NCI-H446 treated with DMSO at 0.1 percent for 48 hours (cell line): ENCODE data around the gene AMOTL2.

Experiments used
- DNase-seq: peaks from one replicate; lab custom pipeline; 2025; lab: John Stamatoyannopoulos, UW

Gene AMOTL2

DNA sequence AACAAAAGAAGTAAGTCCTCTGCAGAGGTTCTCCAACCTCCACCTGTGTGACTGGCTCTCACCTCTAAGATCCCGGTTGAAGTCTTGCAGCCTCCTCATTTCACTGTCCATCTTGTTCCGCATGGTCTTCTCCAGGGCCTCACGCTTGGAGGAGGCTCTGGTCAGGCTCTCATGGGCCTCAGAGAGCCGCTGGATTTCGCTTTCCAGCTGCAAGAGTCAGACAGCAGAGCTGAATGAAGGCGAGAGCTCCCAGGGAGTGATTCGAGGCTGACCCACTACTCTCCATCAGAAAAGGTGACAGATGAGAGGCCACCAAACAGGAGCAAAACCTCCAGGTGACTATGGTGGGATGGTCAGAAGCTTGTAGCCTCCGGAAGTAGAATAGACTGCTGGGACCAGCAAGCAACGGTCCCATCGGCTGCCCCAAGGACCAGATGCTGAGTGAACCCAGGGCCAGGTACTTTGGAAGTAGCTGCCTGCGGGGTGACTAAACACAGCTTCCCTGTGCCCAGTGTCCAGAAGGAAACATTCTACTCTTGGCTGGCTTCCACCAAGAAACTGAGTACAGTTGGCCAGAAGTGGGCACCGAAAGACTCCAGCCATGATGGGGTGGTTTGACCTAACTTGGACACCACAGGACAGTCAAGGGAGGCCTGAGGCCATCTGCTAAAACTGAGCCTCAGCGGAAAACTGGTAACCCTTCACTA, 7.9 kb downstream of the AMOTL2 start:
- no peak for DNase-seq

DNA sequence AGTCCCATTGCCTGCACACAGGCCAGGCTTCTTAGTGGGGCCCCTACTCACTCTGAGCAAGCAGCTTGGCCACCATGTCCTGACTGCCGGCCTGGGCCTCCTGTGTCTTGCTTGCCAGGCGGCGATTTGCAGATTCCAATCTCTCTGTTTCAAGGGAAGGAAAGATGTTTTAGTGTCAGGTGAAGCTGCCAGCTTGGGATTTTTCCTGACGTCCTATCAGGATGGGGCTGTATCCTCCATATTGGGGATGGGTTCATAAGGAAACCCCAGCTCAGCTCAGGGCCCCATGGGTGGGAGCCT, 8.5 kb downstream of the AMOTL2 start:
- DNase-seq: no peak

DNA sequence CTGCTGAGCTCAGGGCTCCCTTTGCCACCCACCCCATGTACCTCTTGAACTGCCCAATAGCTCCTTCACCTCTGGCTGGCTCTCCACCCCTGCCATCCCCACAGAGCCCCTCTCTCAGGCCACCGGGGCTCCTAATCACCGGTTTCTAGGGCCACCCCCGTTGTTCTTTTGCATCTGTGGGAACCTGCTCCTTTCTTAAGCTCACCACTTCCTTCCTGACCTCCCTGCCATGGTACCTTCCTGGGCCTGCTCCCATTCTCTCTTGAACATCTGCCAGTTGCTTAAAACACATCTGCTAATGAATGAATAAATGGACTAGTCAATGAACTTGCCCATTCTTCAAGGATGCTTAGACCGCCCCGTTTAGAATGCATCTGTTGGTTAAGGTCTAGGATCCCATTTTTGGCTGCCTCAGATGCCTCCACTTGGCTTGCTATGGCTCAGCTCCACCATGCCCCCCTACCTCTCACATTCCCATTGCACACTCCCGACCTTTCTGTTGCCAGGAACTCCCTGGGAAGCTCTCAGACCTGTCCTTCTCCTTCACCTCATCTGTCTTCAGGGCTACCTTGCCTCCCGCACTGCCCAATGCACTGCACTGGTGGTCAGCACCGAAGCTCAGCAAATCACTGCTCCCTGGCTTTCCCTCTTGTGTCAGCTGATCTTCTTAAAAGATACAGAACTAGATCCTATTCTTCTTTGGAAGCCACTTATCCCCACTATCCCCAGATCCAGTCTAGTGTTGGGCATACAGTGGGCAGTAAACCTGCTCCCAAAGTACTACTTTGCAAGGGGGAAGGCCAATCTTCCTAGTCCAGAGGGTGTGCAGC, 9.1 kb downstream of the AMOTL2 start:
- DNase-seq: no peak

DNA sequence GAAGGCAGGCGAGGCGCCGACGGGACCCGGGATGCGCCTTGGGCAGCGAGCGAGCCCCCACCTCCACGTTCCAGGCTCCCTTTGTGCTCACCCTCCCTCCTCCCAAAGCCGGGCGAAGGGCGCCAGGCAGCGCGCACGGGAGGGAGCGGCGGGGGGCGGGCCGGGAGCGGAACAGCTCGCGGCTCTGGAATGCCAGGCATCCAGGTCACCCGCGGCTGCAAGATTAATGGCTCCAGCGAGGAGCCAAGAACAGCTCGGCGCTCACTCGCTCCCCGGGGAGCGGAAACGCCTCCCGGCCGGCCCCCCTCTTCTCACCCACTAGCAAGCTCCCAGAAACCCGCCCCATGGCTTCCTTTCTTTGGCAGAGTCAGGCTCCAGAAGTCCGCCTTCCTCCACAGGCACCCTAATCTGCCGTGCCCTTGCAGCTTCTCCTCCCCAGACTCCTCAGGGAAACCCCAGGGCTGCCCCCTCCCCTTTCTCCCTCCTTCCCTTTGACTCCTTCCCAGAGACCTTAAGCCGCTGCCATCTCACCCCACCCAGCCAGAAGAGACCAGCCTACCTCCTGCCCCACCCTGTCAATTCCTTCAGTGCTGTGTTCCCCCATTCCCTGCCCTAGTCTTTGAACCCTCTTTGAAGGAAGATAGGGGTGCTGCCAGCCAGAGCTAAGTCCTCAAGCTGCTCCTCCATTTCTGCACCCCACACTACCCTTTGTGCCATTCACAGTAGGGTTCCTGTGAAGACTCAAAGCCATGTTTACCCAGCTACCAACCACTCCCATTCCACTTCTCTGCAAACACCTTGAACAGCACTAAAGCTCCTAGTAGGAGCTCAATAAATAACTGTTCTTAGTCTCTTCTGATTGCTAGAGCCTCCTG, 9.9 kb downstream of the AMOTL2 start:
- no peak for DNase-seq

DNA sequence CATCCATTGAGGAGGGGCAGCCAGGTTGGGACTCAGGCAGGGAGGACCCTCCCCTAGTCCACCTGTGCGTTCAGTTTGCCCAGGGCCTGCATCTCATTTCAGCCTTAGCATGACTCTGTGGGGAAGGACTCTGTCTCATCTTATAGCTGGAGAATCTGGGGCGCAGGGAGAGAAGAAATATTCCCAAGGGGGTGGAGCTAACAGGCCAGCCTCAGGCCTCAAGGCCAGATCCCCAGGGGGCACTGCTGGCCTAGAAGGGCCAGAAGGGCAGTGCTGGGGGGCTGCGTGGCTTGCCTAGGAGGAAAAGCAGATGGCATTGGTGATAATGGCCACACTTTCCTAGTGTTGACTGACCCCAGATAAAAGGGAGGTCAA, 10.9 kb downstream of the AMOTL2 start:
- no peak for DNase-seq

DNA sequence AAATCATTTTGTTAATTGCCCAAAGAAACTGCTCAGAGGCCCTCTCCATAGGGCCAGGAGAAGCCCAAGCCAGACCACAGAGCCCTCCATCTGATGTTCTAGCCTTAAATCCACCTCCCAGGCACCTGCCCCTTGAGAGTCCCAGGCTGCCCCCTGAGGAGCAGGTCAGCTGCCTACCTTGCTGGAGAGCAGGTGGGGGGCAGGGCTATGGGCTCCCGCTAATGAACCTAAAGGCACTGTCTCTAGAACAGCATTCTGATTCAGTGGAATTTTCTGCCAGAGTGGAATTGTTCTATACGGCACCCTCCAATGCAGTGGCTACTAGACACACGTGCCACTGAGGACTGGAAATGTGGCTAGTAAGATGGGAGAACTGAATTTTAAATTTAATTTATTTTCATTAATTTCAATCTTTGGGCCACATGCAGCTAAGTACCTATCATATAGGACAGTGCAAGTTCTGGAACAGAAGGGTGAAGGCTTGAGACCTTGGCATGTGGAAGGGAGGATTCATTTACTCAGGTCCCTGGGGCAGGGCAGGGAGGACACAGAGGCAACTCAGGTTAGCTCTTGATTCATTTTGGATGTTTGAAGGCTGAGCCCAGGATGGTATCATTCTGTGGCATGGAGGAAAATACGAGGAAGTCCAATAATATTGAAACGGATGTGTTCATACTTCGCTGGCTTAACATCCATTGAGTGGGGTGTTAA, 11.4 kb downstream of the AMOTL2 start:
- no peak for DNase-seq

DNA sequence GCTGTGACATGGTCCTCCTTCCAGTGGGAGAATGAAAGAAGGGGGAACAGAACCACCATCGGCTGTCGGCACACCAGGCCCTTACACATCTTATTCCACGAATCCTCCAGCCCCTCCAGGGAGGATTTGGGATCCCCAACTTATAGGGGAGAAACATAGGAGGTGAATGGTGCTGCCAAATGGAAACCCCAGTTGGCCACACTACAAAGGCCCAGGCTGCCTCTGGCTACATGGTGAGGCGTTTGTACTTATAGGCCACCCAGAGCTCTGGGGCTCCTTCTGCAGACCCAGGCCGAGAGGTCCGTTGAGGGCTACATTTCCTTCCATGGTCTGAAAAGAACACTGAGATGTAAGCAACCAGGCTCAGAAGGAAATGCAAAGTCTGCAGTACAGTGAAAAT, 12.0 kb downstream of the AMOTL2 start:
- DNase-seq: no peak

DNA sequence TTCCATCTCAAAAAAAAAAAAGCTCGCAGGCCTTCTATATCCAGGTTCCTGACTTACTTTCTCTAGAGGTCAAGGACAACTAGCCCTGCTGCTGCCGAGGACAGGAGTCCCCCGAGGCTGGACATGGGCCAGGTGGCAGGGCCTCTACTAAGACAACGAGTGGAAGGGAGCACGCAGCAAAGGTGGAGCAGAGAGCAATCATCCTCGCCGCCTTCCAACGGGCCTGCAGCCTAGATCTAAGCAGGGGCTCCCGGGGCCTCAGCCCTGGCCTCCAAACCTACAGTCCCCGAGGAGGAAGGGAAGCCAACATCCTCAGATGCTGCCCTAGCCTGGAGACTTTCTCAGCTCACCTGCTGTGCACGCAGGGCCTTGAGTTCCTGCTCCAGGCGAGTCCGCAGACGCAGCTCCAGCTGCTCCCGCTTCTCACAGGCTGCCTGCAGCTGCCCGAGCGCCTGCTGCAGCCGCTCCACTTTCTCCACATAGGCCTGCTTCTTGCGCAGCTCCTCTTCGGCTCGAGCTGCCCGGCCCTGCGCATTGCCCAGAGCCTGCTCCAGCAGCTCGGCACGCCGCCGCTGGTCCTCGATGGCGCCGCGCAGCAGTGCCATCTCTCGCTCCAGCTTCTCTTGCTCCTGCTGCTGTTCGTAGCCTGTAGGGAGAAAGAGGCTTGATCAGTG, 12.9 kb downstream of the AMOTL2 start:
- no peak for DNase-seq

DNA sequence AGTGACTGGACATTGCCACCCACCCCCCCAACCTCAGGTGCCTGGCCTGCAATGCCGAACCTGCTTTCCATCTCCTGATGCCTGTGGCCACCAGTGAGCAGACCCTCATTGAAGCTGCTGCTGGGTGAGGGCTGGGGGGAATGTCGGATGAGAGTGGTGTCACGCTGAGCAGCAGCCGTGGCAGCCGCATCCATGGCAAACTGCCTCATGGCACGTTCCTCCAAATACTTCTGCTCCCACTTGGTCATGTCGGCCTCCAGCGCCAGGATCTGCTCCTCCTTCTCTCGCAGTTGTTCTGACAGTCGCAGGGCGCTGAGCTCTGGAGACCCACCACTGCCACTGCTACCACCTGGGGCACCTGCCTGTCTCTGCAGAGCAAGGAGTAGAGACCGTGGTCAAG, 14.2 kb downstream of the AMOTL2 start:
- no peak for DNase-seq

DNA sequence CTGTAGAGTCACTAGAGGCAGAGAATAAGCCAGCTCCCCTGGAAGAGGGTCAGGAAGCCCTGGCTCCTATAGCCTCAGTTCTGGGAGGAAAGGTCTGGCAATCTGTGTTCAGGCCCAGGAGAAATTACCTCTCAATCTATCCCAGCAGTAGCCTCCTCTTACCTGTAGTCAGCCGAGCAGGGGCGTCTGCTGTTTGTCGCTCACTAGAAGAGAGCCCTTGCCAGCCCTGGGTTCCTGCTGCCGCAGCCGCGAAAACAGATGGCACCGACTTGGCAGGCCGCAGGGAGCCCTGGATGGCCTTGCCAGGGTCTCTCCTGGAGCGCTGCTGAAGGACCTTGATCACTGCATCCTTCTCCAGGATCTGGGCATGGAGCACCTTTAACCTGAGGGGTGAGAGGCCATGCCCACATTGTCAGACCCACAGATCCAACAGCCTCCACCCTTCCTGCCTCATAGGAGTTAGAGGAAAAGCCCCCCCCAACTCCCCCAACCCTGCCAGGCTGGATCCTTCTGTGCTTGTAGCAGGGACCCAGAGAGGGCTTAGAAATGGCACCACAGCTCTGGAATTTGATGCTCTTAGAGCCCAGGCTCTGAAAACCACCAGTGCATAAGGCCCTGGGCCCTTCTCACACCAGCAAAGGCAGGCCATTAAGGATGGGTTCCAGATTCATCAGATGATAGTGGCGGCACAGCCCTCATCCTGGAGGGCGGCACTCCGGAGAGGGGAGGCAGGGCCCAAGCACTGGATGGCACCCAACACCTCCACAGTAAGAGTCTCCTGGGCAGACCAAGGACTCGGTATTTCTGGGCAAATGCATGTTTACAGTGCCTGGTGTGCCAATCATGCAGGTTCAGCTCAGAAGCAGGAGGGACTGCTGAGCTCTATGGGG, 14.9 kb downstream of the AMOTL2 start:
- DNase-seq: no peak

DNA sequence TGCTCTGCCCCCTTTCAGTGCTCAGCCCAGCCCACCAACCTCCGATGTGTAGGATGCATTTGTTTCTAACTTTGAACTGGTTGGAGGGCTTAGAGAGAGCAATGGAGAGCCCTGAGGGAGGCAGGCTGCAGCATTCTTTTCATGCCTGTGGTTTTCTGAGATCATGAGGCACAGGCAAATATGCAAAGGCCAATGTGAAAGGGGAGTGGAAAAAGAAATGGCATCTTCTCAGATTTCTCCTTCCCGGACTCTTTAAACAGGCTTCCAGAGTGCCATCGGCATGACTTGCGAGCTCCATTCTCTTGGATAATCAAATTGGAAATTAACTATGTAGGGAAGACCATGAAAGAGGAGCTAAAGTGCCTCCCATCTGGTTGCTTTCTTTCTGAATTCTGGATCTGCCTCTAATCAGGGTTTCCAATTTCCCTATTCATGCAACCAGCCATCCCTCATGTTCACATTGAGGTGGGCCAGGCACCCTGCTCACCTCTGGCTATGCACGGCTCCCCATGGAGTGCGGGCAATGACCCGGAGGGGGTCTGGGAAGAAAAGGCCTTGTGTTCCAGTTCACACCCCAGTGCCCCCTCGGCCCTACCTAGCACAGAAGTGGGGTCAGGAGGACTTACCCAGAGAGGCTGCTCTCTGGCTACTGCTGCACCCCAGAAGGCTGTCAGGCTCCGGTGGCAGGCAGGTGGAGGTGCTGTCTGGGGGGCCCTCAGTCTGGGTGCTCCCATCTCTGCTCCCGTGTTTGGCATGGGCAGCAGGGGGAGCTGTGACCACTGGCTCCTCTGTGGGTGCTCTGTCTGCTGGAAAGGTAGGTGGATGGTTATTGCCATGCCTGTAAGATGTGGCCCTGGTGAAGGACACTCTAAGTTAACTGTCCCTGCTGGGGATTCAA, 16.1 kb downstream of the AMOTL2 start:
- DNase-seq: no peak

DNA sequence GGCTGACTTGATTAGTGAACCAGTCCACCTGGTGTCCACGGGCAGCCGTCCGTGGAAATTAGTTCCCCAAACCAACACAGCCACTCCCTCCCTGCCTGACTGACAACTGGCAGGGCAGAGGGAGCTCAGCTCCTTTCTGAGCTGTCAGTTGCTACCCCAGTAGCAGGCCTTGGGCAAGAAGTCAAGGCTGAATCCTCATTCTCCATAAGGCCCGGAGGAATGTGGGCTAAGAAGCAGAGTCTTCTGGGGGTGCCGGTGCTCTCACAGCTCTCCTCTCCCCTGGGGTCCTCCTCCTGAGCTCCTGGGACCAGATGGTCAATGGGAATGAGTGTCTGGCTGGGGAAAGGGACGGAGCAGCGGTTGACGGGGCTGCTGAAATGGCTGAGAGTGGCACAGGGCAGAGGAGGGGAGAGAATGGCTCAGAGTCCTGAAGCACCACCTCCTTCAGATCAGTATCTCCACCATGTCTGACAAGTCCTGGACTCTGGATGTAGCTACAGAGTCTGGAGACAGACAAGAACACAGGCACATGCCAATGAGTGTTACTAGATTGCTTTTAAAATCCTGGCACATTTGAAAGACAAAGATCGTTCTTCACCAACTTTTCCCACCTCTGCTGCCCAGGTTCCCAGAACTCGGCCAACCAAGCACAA, 16.9 kb downstream of the AMOTL2 start:
- DNase-seq: no peak

DNA sequence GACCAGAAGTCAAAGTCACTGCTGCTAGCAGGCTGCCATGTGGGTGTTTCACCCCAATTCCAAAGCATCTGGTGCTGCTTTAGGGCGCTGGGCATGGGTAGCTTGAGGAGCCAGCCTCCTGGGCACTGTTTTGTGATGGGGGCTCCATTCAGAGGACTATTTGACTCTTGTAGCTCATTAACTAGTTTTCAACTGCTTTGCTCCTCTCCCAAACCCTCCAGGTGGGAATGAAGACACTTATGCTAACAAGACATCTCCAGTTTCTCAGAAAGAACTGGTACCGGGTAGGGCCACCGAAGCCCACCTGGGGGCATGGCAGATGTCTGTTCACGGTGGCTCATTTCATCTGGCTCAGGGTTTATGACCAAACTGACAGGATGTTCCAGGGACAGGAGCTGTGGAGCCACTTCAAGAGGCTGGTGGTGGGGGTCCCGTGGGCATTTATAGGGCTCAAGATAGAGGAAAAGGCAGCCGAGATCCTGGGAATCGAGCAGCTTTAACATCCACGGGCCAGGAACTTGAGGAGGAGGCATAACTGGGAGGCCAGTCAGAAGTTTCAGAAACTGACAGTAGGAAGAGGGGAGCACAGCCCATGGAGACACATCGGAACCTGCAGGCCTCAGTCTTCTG, 17.7 kb downstream of the AMOTL2 start:
- no peak for DNase-seq

DNA sequence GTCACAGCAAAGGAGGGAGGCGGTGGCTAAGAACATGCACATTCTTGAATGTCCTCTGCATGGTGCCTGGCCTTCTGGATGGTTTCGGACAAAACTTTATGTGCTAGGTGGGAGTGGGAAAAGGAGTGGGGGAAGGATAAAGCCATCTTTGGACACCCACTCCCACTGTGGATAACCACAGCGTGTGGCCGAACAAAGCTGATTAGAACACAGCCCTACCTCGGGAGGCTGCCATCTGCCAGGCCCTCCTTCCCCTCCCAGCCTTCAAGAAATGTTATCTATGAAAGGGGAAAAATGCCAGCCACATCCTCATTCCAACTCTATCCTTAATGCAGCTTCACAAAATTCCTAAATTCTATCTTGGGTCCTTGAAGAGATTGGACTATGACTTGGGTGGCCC, 18.8 kb downstream of the AMOTL2 start:
- no peak for DNase-seq

DNA sequence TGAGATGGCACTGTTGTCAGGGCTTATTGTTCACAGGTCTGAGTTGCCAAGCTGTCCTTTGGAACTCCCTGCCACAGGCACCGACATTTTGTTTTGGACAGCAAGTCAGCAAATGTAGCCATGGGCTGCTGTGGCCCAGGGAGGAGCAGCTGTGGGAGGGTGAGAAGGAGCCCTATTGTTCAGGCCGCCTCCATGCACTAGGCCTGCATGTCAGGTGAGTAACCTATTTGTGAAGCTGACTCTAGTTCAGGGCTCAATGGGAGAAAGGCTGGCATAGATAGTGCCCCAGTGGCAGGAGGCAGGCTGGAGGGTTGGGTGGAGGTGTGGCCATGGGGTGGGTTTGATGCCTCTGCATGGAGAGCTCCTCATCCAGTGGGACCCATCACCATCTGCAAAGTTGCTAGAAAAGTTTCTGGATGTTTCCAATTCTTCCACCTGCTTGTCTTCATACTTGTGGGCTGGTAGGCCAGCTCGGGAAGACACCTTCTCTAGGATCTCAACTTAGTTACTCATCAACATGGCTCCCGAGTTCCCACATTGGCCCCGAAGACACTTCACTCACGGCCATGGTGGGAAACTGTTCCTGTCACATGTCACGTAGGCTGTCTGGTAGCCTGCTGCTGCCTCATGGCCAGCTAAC, 19.5 kb downstream of the AMOTL2 start:
- DNase-seq: no peak

DNA sequence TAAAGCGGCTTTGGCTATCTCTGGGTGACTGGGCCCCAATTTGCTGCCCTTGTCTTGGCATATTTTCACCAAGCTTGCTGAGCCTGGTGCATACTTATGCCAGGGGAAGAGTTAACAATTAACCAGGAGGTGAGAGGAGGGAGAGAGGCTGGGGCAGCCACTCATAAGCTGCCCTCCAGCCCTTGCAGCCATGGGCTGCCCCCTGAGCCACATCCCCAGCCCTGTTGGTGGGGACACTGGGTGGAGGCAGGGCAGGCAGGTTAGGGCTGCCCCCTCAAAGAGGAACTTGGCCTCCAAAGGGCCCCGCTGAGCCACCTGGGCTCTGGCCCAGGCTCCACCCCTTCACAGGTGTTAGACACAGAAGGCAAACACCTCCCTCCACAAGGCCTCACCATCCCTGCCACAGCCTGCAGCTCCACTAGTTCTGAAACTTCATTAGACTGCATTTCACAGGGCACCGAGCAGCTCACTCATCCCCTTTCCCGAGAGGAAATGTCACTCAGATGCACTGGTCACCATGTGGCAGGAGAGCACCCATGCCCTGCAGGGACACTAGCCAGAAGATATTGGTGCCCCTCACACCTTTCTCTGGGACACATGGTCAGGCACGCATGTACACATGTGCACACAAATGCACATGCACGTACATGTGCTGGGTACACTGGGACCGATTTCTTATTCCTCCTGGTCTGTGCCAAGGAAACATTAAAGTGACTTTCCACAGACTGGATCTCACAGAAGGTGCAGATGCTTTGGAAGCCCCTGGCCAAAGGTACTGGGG, 20.2 kb downstream of the AMOTL2 start:
- no peak for DNase-seq

DNA sequence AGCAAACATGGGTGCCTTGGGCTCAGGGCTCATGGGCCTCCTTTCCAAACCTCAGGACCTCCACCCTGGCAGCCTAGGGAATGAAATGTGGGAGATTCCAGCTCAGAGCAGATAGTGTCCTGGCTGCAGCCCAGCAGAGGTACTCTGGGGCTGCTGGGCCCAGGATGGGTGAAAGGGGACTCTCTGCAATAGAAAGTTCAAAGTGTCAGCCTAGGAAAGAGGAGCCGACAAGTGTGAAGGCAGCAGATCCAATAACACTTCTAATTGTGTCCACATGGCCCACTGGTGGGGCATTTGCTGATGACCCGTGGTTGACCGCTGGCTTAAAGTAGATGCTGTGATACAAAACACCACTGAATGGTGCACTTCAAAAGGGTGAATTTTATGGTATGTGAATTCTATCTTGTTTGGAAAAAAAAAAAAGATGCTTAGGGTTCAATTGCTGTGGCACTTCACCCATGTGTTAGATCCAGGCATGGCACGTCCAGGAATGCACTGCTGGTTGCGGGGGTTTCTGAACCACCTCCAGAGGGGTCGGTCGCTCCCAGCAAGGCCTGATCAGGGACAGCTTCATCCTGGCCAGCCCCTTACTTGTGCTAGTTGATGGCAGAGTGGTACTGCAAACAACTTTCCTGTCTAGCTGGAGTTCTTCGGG, 20.9 kb downstream of the AMOTL2 start:
- no peak for DNase-seq
